ENCODE results near the gene STAT2. TPM values are rescaled to one million over a fixed set of nuclear protein-coding genes. Genes with fewer than 3 reads are reported as not detected.

STAT2 gene
- total RNA-seq, 6 donors from 2014 or later, result 96.1 to 553 (median 178) TPM

GRCh38 chr12:56361487-56362129 is 1.7 kb upstream of the STAT2 start:
- ATAC-seq (ENCODE audit: low FRiP score in 2 of 2) (no peak), DNase-seq (no peak)
- Histone ChIP-seq H3K4me1 (peaks cover 14 to 33% (median 20%) of the 10 kb centered on the region in 4 donors), H3K36me3 (peaks cover 0 to under 1% (median 0%) of the 10 kb centered on the region in 4 donors), H3K4me3 (no peak overlapping the region), H3K27me3 (no peaks in the 10 kb centered on the region), H3K27ac (no peak overlapping the region), H3K9me3 (no peaks in the 10 kb centered on the region)
- WGBS, 2 donors, result 69 to 72% methylated on average over 6 to 8 of the region's 8 CpGs
- no peak for TF ChIP-seq EP300 (IDR thresholded peaks at IDR 0.05)
- no peak for TF ChIP-seq POLR2A (IDR thresholded peaks at IDR 0.05)
- no peak for TF ChIP-seq POLR2AphosphoS5 (IDR thresholded peaks at IDR 0.05)
- TF ChIP-seq, protein P1, sequence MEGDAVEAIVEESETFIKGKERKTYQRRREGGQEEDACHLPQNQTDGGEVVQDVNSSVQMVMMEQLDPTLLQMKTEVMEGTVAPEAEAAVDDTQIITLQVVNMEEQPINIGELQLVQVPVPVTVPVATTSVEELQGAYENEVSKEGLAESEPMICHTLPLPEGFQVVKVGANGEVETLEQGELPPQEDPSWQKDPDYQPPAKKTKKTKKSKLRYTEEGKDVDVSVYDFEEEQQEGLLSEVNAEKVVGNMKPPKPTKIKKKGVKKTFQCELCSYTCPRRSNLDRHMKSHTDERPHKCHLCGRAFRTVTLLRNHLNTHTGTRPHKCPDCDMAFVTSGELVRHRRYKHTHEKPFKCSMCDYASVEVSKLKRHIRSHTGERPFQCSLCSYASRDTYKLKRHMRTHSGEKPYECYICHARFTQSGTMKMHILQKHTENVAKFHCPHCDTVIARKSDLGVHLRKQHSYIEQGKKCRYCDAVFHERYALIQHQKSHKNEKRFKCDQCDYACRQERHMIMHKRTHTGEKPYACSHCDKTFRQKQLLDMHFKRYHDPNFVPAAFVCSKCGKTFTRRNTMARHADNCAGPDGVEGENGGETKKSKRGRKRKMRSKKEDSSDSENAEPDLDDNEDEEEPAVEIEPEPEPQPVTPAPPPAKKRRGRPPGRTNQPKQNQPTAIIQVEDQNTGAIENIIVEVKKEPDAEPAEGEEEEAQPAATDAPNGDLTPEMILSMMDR (IDR thresholded peaks at IDR 0.05), result no peak

GRCh38 chr12:56358836-56359532 is 923 bp downstream of the STAT2 start:
- peak in 1 of 2 donors; percentile 4 for ATAC-seq (ENCODE audit: low FRiP score in 2 of 2)
- Histone ChIP-seq H3K4me1 (peaks cover 14 to 37% (median 20%) of the 10 kb centered on the region in 4 donors), H3K27ac (peak overlapping the region; percentile 85 to 93 (median 90)), H3K36me3 (peaks cover 23 to 27% (median 25%) of the 10 kb centered on the region in 4 donors), H3K9me3 (no peaks in the 10 kb centered on the region), H3K4me3 (peak overlapping the region; percentile 66 to 92 (median 73)), H3K27me3 (no peaks in the 10 kb centered on the region)
- TF ChIP-seq, protein P1 (IDR thresholded peaks at IDR 0.05), result no peak
- no peak for TF ChIP-seq EP300 (IDR thresholded peaks at IDR 0.05)
- peak in 1 of 2 donors; percentile 22 for TF ChIP-seq POLR2AphosphoS5 (IDR thresholded peaks at IDR 0.05)
- peak in 2 of 4 donors; percentile 38 to 54 for TF ChIP-seq POLR2A (IDR thresholded peaks at IDR 0.05)
- WGBS, 2 donors, result 0% methylated on average over 1 of the region's 1 CpG
- DNase-seq, result no peak

DNA sequence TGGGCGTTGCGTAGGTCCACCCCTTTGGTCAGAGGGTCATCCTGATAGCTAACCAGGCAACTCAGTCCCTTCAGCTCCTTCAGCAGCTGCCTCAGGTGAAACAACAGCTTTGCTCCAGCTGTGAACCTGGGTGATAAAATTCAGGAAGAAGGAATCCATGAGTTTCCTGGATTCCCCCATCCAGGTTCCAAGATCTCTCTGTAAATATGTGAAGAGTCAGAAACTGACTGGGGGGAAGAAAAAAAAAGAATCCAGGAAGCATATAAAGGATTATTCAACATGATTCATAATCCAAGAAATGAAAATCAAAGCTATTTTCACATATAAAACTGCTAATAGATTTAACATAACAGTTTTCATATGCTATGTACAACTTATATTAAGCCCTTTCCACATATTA is 8.6 kb downstream of the STAT2 start:
- ATAC-seq (ENCODE audit: low FRiP score in 2 of 2) (no peak), DNase-seq (no peak)
- Histone ChIP-seq H3K4me3 (no peak overlapping the region), H3K9me3 (no peaks in the 10 kb centered on the region), H3K27ac (no peak overlapping the region), H3K27me3 (no peaks in the 10 kb centered on the region), H3K4me1 (peaks cover 0 to under 1% (median 0%) of the 10 kb centered on the region in 4 donors), H3K36me3 (peaks cover 77 to 100% (median 96%) of the 10 kb centered on the region in 4 donors)
- TF ChIP-seq, protein P1 (IDR thresholded peaks at IDR 0.05), result no peak
- no peak for TF ChIP-seq EP300 (IDR thresholded peaks at IDR 0.05)
- no peak for TF ChIP-seq POLR2AphosphoS5 (IDR thresholded peaks at IDR 0.05)
- no peak for TF ChIP-seq POLR2A (IDR thresholded peaks at IDR 0.05)
- 88 to 100% methylated on average over 2 of the region's 2 CpGs for WGBS, 2 donors

DNA sequence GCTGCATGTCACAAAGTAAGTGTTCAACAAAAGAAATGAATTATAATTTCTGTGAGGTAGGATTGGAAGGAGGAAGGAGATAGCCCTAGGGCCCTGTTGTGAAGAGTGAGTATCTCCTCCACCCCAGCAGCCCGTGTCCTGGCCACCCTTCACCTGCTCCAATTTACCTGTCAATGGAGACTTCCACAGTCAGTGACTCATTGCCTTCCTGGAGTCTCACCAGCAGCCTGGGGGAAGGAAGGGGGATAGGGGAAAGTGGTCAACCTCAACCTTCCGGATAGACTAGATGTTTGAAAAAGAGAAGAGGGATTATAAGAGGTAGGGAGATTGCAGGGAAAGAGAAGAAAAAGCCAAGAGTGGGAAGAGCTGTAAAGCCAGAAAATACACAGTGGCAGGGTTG is 9.2 kb downstream of the STAT2 start:
- Histone ChIP-seq H3K27me3 (no peaks in the 10 kb centered on the region), H3K36me3 (peaks cover 77 to 100% (median 96%) of the 10 kb centered on the region in 4 donors), H3K4me3 (no peak overlapping the region), H3K9me3 (no peaks in the 10 kb centered on the region), H3K4me1 (no peaks in the 10 kb centered on the region), H3K27ac (no peak overlapping the region)
- DNase-seq (no peak), ATAC-seq (ENCODE audit: low FRiP score in 2 of 2) (no peak)
- no peak for TF ChIP-seq POLR2AphosphoS5 (IDR thresholded peaks at IDR 0.05)
- TF ChIP-seq, protein P1 (IDR thresholded peaks at IDR 0.05), result no peak
- no peak for TF ChIP-seq POLR2A (IDR thresholded peaks at IDR 0.05)
- no peak for TF ChIP-seq EP300 (IDR thresholded peaks at IDR 0.05)
- 90 to 95% methylated on average over 2 of the region's 2 CpGs for WGBS, 2 donors
